Astrocyte (in vitro differentiated cells and primary cell): ENCODE data around the gene GALNT1.

Experiments used
- EZH2 ChIP-seq: IDR thresholded peaks from 2 replicates; pipeline ENCODE4 v1.6.1; 2012; ENCODE audit warnings: mild to moderate bottlenecking, low read length, inconsistent platforms; ENCODE audit not compliant: insufficient read depth
- TF ChIP-seq, protein P1 (sequence below): IDR thresholded peaks from 2 replicates; pipeline ENCODE4 v1.5.1; 2011; ENCODE audit warnings: low read depth, mild to moderate bottlenecking, inconsistent platforms, low read length, moderate library complexity; ENCODE audit not compliant: insufficient read depth

DNA sequence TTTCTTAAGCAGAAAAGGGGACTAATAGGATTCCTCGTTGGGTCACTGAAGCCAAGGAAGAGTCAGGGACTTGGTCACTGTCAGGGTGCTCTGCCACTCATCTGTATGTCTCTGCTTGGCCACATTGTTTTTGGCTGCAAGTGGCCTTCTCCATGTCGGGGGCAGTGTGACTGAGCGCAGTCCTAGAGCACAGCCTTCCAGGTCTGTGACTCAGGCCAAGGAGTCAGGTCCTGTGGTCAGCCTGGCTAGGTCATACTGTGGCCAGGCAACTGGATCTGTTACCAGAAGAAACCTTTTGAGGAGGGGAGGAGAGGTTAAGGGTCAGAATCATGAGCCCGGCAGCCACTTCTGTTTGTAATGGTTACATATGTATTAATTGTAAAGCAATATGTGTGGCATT is 61.3 kb downstream of the GALNT1 start:
- TF ChIP-seq, protein P1, sequence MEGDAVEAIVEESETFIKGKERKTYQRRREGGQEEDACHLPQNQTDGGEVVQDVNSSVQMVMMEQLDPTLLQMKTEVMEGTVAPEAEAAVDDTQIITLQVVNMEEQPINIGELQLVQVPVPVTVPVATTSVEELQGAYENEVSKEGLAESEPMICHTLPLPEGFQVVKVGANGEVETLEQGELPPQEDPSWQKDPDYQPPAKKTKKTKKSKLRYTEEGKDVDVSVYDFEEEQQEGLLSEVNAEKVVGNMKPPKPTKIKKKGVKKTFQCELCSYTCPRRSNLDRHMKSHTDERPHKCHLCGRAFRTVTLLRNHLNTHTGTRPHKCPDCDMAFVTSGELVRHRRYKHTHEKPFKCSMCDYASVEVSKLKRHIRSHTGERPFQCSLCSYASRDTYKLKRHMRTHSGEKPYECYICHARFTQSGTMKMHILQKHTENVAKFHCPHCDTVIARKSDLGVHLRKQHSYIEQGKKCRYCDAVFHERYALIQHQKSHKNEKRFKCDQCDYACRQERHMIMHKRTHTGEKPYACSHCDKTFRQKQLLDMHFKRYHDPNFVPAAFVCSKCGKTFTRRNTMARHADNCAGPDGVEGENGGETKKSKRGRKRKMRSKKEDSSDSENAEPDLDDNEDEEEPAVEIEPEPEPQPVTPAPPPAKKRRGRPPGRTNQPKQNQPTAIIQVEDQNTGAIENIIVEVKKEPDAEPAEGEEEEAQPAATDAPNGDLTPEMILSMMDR = no peak
- TF ChIP-seq EZH2 = no peak
